Erythroblast (primary cell): Measurements from ENCODE around the gene PIGM.

Experiments used
- GATA1 ChIP-seq: IDR thresholded peaks from 2 replicates; pipeline ENCODE4 v1.6.1; 2011; ENCODE audit warnings: low read depth, mild to moderate bottlenecking, control low read depth, low read length, moderate library complexity
- POLR2A ChIP-seq: IDR thresholded peaks from 2 replicates; pipeline ENCODE4 v1.6.1; 2011; ENCODE audit warnings: mild to moderate bottlenecking, low read length

DNA sequence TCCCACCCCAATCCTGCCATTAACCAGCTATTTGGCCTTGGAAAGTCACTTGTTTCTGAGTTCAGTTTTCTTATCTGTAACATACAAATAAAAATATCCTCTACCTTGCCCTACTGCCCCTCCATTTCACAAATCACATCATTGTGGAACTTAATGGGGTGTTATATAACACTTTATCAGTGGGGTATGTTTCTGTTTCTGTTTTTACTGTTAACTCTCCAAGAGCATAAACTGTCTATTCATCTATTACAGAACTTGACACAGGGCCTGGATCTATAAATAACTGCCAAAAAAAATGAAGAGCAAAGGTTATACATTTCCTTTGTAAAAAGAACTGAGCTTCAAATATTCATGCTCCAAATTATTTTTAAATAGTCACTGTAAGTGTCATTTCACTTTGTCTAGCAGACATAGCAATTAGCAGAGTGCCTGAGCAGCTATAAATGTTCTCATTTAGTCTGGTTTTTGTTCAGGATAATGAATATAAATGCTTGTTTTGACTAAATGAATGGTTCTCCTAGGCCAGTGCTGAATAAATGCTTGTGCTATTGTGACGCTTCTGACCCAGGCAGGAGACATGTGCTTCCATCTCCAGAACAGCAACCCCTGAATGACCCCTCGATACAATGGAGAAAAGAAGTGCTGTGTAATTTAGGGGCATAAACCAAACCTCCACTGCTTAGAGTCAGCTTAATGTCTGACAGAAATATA lies 7.4 kb downstream of the PIGM start:
- TF ChIP-seq POLR2A (no peak), GATA1 (no peak)
